OCI-M2 (cell line): ENCODE measurements around the gene A1BG.

Experiments used
- DNase-seq: peaks from one replicate; lab custom pipeline; 2025; ENCODE audit not compliant: unreplicated experiment; lab: John Stamatoyannopoulos, UW

The A1BG gene

GRCh38 chr19:58304255-58304654 lies 49.0 kb downstream of the A1BG start:
- DNase-seq = no peak

- DNase-seq = no peak
Measured at GRCh38 chr19:58300620-58301019, 52.7 kb downstream of the A1BG start.

GRCh38 chr19:58296104-58296503 lies 57.2 kb downstream of the A1BG start:
- DNase-seq = no peak
